Activated gamma-delta T cell treated with Interleukin-2 at 50 U/mL for 16 hours (primary cell): ENCODE results near the gene CFAP69.
A peak's percentile ranks its signal among the peaks of the same experiment; 100 is the strongest.

Experiments used
- DNase-seq: peaks from one replicate; pipeline ENCODE4 v3.0.0-alpha.2; 2020

Gene CFAP69

GRCh38 chr7:90244909-90245851, at the start of gene CFAP69:
CFAP69 (plus strand) TSS chr7:90245174; CDS start chr7:90245425, 251 bp downstream.
- DNase-seq, result peak; percentile 75

- no peak for DNase-seq
Observed at GRCh38 chr7:90201500-90202195, 43.3 kb upstream of the CFAP69 start.

- DNase-seq, result no peak
Observed at GRCh38 chr7:90207956-90208355, 37.0 kb upstream of the CFAP69 start.

- no peak for DNase-seq
Observed at GRCh38 chr7:90209776-90210175, 35.2 kb upstream of the CFAP69 start.

- DNase-seq, result no peak
Observed at GRCh38 chr7:90210475-90210874, 34.5 kb upstream of the CFAP69 start.

GRCh38 chr7:90210981-90211380, 34.0 kb upstream of the CFAP69 start:
- no peak for DNase-seq

- no peak for DNase-seq
Observed at GRCh38 chr7:90211391-90212148, 33.4 kb upstream of the CFAP69 start, which contains the start of gene STEAP2. STEAP2 (plus strand) TSS chr7:90211740; CDS start chr7:90225083, 13,343 bp downstream.

DNA sequence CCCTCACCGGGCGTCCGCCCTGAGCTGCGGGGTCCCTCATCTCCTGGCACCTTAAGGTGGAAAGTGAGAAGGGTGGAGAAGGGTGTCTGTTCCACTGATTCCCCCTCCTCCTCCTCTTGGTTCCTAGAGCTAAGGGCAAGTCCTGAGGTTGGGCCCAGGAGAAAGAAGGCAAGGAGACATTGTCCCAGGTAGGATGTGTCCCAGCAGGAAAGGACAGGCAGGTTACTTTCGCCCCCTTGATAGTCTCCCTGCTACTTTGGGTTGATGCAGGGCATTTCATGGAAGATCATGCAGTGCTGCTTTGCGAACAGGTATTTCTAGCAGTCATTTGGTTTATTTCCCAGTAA, 32.9 kb upstream of the CFAP69 start:
- DNase-seq, result no peak

DNA sequence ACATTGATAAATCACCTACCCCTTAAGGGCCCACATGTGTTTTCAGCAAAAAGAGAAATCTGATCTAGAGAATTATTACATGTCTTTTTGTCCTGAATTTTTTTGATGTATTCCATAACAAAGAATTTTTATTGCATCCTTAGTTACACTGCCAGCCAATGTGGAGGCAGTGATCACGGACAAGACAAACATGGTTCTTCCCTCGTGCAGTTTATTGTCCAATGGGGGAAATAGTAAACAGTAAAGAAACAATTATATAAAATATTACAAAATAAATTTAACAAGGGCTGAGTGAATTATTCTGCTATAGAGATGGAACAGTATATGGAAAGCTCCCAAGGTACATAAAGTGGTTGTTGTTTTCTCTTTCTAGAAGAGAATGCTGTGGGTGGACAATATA, 31.5 kb upstream of the CFAP69 start:
- no peak for DNase-seq

- no peak for DNase-seq
Observed at GRCh38 chr7:90216080-90216674, 28.8 kb upstream of the CFAP69 start.

DNA sequence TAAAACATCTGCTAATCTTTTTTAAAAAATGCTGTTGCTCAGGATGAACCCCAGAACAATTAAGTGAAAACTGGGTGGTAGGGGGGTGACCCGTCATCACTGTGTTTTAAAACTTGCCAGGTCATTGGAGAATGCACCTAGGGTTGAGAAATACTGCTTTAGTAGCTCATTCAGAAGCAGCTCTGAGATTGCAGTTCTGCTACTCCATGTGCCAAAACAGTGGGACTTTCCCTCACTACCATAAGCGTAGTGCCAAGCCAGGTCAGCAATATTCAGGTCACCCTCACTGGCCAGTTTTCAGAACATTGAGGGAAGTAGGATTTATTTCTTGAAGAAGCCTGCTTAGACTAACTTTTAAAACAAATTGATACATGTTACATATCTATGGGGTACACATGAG, 28.2 kb upstream of the CFAP69 start:
- no peak for DNase-seq

DNA sequence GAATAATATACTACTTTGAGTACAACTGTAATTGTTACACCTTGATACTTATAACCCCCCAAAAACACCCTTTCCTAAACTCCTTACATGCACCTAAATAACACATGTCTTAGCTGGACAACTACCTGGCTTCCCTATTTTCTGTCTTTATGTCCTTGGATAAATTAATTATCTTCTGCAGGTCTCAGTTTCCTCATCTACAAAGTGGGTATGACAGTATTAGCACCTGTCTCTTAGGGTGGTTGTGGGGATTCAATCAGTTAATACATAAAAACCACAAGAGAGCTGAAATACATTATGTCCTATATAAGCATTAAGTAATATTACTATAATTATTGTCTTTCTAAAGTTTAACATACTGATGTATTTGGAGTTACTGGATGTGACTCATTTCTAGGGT, 22.6 kb upstream of the CFAP69 start:
- no peak for DNase-seq

GRCh38 chr7:90222811-90223725, 21.9 kb upstream of the CFAP69 start:
- DNase-seq, result no peak

DNA sequence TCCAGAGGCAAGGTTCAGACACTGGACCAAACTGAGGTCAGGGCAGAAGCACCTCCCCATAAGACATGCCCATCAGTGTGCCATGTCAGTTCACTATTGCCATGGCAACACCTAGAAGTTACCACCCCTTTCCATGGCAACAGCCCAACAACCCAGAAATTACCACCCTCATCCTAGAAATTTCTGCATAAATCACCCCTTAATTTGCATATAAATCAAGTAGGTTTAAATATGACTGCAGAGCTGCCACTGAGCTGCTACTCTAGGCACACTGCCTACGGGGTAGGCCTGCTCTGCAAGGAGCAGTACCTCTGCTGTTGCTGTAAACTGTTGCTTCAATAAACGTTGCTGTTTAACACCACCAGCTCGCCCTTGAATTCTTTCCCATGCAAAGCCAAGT, 20.8 kb upstream of the CFAP69 start:
- no peak for DNase-seq

GRCh38 chr7:90225181-90225580, 19.8 kb upstream of the CFAP69 start:
- DNase-seq, result no peak

GRCh38 chr7:90225601-90226000, 19.4 kb upstream of the CFAP69 start:
- no peak for DNase-seq

GRCh38 chr7:90227259-90227658, 17.7 kb upstream of the CFAP69 start:
- DNase-seq, result no peak

- no peak for DNase-seq
Observed at GRCh38 chr7:90229682-90230081, 15.3 kb upstream of the CFAP69 start.

DNA sequence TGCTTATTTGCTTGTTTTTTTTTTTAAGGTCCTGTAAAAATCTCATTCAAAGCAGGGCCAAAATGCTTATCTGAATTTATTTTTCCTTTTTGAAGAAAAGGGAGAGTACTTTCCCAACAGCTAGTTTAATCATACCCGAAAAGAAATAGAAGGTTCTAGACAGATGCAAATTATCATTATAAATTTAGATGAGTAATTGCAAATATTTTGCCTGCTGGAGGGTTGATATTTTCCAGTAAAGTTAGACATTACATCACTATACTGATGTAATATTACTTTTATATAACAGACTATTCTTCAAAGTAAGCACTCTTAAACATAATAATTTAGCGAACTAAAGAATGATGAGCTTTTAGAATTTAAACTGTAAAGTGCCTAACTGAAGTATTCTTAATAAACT, 14.1 kb upstream of the CFAP69 start:
- no peak for DNase-seq

- DNase-seq, result no peak
Observed at GRCh38 chr7:90231304-90231703, 13.7 kb upstream of the CFAP69 start.

DNA sequence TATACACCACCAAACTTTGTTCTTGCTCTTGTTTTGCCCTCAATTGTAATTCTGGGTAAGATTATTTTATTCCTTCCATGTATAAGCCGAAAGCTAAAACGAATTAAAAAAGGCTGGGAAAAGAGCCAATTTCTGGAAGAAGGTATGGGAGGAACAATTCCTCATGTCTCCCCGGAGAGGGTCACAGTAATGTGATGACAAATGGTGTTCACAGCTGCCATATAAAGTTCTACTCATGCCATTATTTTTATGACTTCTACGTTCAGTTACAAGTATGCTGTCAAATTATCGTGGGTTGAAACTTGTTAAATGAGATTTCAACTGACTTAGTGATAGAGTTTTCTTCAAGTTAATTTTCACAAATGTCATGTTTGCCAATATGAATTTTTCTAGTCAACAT, 12.5 kb upstream of the CFAP69 start:
- DNase-seq, result no peak

GRCh38 chr7:90233569-90233968, 11.4 kb upstream of the CFAP69 start:
- DNase-seq, result no peak
